ENCODE data around the gene OR56A1. TPM values are rescaled to one million over a fixed set of nuclear protein-coding genes. Genes with fewer than 3 reads are reported as not detected.

OR56A1 gene
- total RNA-seq, 1 experiment from 2014 or later: 0.35 TPM

GRCh38 chr11:5986885-5987284, 43.7 kb downstream of the OR56A1 start, which contains the start of gene OR52L1:
TSS of gene OR52L1 (minus strand) at chr11:5986985. CDS start at chr11:5986930, 55 bp downstream.
- no peaks in the 10 kb centered on the region for H3K4me1 Mint-ChIP-seq
- TF ChIP-seq, protein P1, sequence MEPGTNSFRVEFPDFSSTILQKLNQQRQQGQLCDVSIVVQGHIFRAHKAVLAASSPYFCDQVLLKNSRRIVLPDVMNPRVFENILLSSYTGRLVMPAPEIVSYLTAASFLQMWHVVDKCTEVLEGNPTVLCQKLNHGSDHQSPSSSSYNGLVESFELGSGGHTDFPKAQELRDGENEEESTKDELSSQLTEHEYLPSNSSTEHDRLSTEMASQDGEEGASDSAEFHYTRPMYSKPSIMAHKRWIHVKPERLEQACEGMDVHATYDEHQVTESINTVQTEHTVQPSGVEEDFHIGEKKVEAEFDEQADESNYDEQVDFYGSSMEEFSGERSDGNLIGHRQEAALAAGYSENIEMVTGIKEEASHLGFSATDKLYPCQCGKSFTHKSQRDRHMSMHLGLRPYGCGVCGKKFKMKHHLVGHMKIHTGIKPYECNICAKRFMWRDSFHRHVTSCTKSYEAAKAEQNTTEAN (CRISPR knock-in tag; IDR thresholded peaks at IDR 0.05): no peak
- no peak for TF ChIP-seq NR2C2 (CRISPR knock-in tag; IDR thresholded peaks at IDR 0.05)
- no peak for TF ChIP-seq ZNF425 (CRISPR knock-in tag; conservative IDR thresholded peaks at IDR 0.05)
- TF ChIP-seq, protein P2, sequence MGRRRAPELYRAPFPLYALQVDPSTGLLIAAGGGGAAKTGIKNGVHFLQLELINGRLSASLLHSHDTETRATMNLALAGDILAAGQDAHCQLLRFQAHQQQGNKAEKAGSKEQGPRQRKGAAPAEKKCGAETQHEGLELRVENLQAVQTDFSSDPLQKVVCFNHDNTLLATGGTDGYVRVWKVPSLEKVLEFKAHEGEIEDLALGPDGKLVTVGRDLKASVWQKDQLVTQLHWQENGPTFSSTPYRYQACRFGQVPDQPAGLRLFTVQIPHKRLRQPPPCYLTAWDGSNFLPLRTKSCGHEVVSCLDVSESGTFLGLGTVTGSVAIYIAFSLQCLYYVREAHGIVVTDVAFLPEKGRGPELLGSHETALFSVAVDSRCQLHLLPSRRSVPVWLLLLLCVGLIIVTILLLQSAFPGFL (CRISPR knock-in tag; IDR thresholded peaks at IDR 0.05; ENCODE audit: borderline replicate concordance): no peak
- no peak for TF ChIP-seq CBFB (CRISPR knock-in tag; IDR thresholded peaks at IDR 0.05; ENCODE audit: low read depth)
- no peak for TF ChIP-seq FOXJ3 (CRISPR knock-in tag; IDR thresholded peaks at IDR 0.05; ENCODE audit: borderline replicate concordance)
- TF ChIP-seq NFYB (CRISPR knock-in tag; conservative IDR thresholded peaks at IDR 0.05; ENCODE audit: low read depth): no peak
- TF ChIP-seq GRHL2 (CRISPR knock-in tag; IDR thresholded peaks at IDR 0.05; ENCODE audit: insufficient replicate concordance, severe bottlenecking): no peak
- H3K9me3 Mint-ChIP-seq: peaks cover 16% of the 10 kb centered on the region
- no peak for ATAC-seq
- H3K27ac Mint-ChIP-seq: no peak within 1 kb of the TSS
- H3K4me3 Mint-ChIP-seq: no peak within 1 kb of the TSS
- no peak for DNase-seq (ENCODE audit: low spot score)
- ChIA-PET POLR2A (no interaction called here), CTCF (no interaction called here)
- peaks cover 2% of the 10 kb centered on the region; the same call in 1 of the 2 replicates for H3K27me3 Mint-ChIP-seq (ENCODE audit: low read depth)
- no peaks in the 10 kb centered on the region for H3K36me3 Mint-ChIP-seq

DNA sequence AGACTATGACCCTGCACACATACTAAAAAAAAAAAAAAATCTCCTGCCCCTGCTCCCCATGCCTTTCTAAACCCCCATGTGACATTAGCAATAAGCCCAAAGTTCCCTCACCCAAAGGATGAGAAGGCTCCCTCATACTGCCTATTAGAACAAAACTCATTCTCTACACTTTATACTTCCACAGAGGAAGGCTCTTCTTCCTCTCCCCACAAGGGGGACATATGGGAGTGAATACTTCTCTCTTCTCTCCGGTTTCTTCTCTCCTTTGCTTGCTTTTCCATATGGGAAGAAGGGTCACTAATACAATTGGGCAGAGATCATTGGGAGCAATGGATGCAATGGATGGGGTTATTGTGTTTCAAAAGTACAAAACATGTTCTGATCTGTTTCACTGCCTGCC, 47.1 kb downstream of the OR56A1 start:
- Mint-ChIP-seq H3K4me1 (no peaks in the 10 kb centered on the region), H3K9me3 (peaks cover 50% of the 10 kb centered on the region), H3K36me3 (peaks cover 11% of the 10 kb centered on the region; the same call in 1 of the 2 replicates), H3K4me3 (no peak overlapping the region), H3K27me3 (ENCODE audit: low read depth) (peaks cover 11% of the 10 kb centered on the region; the same call in 1 of the 2 replicates), H3K27ac (no peak overlapping the region)
- ATAC-seq (peak; percentile 57), DNase-seq (ENCODE audit: low spot score) (no peak)
- CTCF ChIA-PET: no interaction called here
- POLR2A ChIA-PET: no interaction called here
- TF ChIP-seq NFATC4 (CRISPR knock-in tag; IDR thresholded peaks at IDR 0.05) (no peak), OVOL2 (CRISPR knock-in tag; IDR thresholded peaks at IDR 0.05; ENCODE audit: borderline replicate concordance) (no peak), ZNF425 (CRISPR knock-in tag; conservative IDR thresholded peaks at IDR 0.05) (no peak), NFE2L1 (CRISPR knock-in tag; IDR thresholded peaks at IDR 0.05) (no peak), HMGXB4 (CRISPR knock-in tag; IDR thresholded peaks at IDR 0.05) (no peak), FOXP1 (CRISPR knock-in tag; IDR thresholded peaks at IDR 0.05; ENCODE audit: borderline replicate concordance) (no peak), ZNF138 (CRISPR knock-in tag; conservative IDR thresholded peaks at IDR 0.05) (no peak), NR1H2 (CRISPR knock-in tag; IDR thresholded peaks at IDR 0.05) (no peak), SMAD3 (CRISPR knock-in tag; IDR thresholded peaks at IDR 0.05; ENCODE audit: borderline replicate concordance) (no peak), CREM (CRISPR knock-in tag; IDR thresholded peaks at IDR 0.05) (no peak), RELA (CRISPR knock-in tag; IDR thresholded peaks at IDR 0.05; ENCODE audit: borderline replicate concordance) (no peak), SP1 (CRISPR knock-in tag; conservative IDR thresholded peaks at IDR 0.05) (no peak), CBFB (CRISPR knock-in tag; IDR thresholded peaks at IDR 0.05; ENCODE audit: low read depth) (no peak)
- TF ChIP-seq, protein P1 (CRISPR knock-in tag; IDR thresholded peaks at IDR 0.05): no peak
- TF ChIP-seq, protein P3, sequence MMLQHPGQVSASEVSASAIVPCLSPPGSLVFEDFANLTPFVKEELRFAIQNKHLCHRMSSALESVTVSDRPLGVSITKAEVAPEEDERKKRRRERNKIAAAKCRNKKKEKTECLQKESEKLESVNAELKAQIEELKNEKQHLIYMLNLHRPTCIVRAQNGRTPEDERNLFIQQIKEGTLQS (CRISPR knock-in tag; conservative IDR thresholded peaks at IDR 0.05): no peak
- TF ChIP-seq, protein P4, sequence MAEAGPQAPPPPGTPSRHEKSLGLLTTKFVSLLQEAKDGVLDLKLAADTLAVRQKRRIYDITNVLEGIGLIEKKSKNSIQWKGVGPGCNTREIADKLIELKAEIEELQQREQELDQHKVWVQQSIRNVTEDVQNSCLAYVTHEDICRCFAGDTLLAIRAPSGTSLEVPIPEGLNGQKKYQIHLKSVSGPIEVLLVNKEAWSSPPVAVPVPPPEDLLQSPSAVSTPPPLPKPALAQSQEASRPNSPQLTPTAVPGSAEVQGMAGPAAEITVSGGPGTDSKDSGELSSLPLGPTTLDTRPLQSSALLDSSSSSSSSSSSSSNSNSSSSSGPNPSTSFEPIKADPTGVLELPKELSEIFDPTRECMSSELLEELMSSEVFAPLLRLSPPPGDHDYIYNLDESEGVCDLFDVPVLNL (CRISPR knock-in tag; IDR thresholded peaks at IDR 0.05; ENCODE audit: borderline replicate concordance, low read depth): no peak

Data from WTC11 (cell line).